Body of pancreas (tissue), 4 donors: ENCODE results near the gene JPH3. TPM values are rescaled to one million over a fixed set of nuclear protein-coding genes. Genes with fewer than 3 reads are reported as not detected.

ENCODE experiments used
- ATAC-seq: fragments of 150-250 bp; one replicate; pipeline ENCODE4 v1.9.1; 2016
- DNase-seq, 4 donors: peaks; one replicate each; pipeline ENCODE4 v3.0.0-alpha.2; 2019
- H3K27ac ChIP-seq, 4 donors: fragments of 200-600 bp; sonication (generic); 1 replicate in 3 of 4; 2 replicates in 1 of 4; pipeline versions ENCODE4 v1.5.1 to v1.6.1; 2016 to 2019; ENCODE audit warnings: mild to moderate bottlenecking in 1 of 4, mixed read lengths in 1 of 4, moderate library complexity in 1 of 4
- H3K27me3 ChIP-seq, 2 donors: fragments of 200-600 bp; sonication (generic); one replicate each; pipeline ENCODE4 v1.6.0; 2016; ENCODE audit warnings: mild to moderate bottlenecking in 1 of 2
- H3K36me3 ChIP-seq, 2 donors: fragments of 200-600 bp; sonication (generic); replicated peaks in 1 of 2; 2 replicates each; pipeline ENCODE4 v1.5.1; 2016; ENCODE audit warnings: low read depth in 2 of 2; ENCODE audit not compliant: insufficient read depth in 1 of 2
- H3K4me1 ChIP-seq: fragments of 200-600 bp; sonication (generic); one replicate; pipeline ENCODE4 v1.6.0; 2016
- H3K4me3 ChIP-seq, 2 donors: fragments of 200-600 bp; sonication (generic); 1 replicate in 1 of 2; 2 replicates in 1 of 2; pipeline ENCODE4 v1.5.1; 2016 to 2019
- H3K9me3 ChIP-seq, 3 donors: fragments of 200-600 bp; sonication (generic); 1 replicate in 2 of 3; 2 replicates in 1 of 3; pipeline ENCODE4 v1.5.1; 2016
- POLR2A ChIP-seq, 3 donors: fragments of 450-650 bp; IDR thresholded peaks; one replicate each; pipeline ENCODE4 v1.6.1; 2016; ENCODE audit warnings: antibody characterized with exemption in 3 of 3, mild to moderate bottlenecking in 2 of 3
- WGBS, 2 donors: methylation state at CpG; one replicate each; pipeline ENCODE4 v1.1.5; 2017; 5-methylcytosine and 5-hydroxymethylcytosine counted together
- intact Hi-C: fragments of 100-400 bp; cut with DNase I; formaldehyde crosslinking; loops from one replicate; pipeline ENCODE4 v1.15.1; 2023
- total RNA-seq, 2 donors: library from RNA; depleted of rRNA; stranded (reverse); fragments of >200 nt; gene quantifications; one replicate each; pipeline ENCODE4 v1.1.0, GENCODE V29; 2016
- TF ChIP-seq, protein P1 (sequence below), 7 experiments: fragments of 450-650 bp in 4 of 7; fragments of 200-600 bp in 3 of 7; sonication (generic) in 3 of 7; IDR thresholded peaks; one replicate each; pipeline ENCODE4 v1.5.1; 2016 to 2019; ENCODE audit warnings: antibody characterized with exemption in 7 of 7

Gene JPH3
- total RNA-seq, 2 donors from 2014 or later: not detected

DNA sequence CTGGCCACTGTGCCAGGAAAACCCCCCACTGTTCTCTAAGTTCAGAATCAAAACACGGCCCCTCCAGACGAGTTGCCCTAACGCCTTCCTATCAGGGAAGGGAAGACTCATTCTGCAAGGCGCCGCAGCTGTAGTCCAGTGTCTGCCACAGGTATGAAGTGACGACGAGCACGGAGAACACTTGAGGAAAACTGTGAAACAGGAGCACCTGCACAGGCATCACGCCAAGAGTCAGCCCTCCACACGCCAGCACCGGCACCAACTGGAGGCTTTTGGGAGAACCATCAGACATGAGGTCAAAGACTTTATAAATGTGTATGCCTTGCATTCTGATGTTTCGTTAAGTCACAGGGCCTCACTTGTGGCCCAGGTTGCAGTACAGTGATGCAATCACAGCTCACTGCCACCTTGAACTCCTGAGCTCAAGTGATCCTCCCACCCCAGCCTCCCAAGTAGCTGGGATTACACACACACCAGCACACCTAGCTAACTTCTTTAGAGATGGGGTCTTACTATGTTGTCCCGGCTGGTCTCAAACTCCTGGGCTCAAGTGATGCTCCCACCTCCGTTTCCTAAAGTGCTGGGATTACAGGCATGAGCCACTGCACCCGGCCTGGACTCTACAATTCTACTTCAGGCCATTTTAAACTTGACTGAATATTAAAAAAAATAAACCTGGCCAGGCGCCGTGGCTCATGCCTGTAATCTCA, 140.6 kb downstream of the JPH3 start:
- H3K27ac ChIP-seq: no peak overlapping the region
- ATAC-seq (no peak), DNase-seq (no peak)
- intact Hi-C loops: no loop called here
- no peak overlapping the region for H3K4me3 ChIP-seq
- no peaks in the 10 kb centered on the region for H3K27me3 ChIP-seq
- TF ChIP-seq POLR2A (IDR thresholded peaks at IDR 0.05): no peak
- TF ChIP-seq, protein P1, sequence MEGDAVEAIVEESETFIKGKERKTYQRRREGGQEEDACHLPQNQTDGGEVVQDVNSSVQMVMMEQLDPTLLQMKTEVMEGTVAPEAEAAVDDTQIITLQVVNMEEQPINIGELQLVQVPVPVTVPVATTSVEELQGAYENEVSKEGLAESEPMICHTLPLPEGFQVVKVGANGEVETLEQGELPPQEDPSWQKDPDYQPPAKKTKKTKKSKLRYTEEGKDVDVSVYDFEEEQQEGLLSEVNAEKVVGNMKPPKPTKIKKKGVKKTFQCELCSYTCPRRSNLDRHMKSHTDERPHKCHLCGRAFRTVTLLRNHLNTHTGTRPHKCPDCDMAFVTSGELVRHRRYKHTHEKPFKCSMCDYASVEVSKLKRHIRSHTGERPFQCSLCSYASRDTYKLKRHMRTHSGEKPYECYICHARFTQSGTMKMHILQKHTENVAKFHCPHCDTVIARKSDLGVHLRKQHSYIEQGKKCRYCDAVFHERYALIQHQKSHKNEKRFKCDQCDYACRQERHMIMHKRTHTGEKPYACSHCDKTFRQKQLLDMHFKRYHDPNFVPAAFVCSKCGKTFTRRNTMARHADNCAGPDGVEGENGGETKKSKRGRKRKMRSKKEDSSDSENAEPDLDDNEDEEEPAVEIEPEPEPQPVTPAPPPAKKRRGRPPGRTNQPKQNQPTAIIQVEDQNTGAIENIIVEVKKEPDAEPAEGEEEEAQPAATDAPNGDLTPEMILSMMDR (IDR thresholded peaks at IDR 0.05): no peak
- no peaks in the 10 kb centered on the region for H3K4me1 ChIP-seq
- 82 to 92% methylated on average over 14 to 17 of the region's 17 CpGs for WGBS, 2 donors
- H3K9me3 ChIP-seq: no peaks in the 10 kb centered on the region
- peaks cover 3 to 20% of the 10 kb centered on the region in 2 donors for H3K36me3 ChIP-seq

DNA sequence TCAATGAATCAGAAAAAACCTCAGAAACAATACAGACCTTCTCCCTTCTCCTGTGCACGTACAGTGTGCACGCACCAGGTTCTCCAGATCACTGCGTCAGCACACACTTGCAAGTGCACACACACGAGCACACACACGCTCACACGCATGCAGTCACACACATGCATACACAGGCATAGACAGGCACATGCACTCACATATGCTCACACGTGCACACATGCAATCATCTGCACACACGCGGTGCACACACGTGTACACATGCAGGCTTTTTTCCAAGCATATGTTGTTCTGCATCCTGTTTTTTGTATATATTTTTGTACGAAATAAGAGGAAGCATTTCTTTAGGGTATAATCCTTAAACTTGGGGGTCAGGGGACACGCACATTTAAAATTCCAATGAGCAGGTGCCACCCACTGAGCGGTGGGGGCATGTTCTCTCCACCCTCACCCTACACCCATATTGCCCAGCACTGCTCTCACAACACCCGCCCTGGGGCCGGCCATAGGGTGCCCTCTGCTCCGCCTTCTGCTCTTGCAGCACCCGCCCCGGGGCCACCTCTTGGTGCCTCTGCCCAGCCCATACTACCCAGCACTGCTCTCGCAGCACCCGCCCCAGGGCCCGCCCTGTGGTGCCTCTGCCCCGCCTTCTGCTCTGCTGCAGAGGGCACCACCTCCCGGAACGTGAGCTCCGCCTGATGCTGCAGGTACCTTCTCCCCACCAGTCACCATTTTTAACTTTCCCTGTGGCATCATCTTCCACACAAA, 142.6 kb downstream of the JPH3 start:
- intact Hi-C loops: no loop called here
- Histone ChIP-seq H3K9me3 (no peaks in the 10 kb centered on the region), H3K27me3 (no peaks in the 10 kb centered on the region), H3K4me1 (no peaks in the 10 kb centered on the region), H3K4me3 (no peak overlapping the region), H3K36me3 (peaks cover 11 to 29% of the 10 kb centered on the region in 2 donors), H3K27ac (no peak overlapping the region)
- TF ChIP-seq, protein P1 (IDR thresholded peaks at IDR 0.05): no peak
- TF ChIP-seq POLR2A (IDR thresholded peaks at IDR 0.05): no peak
- ATAC-seq: no peak
- 89 to 91% methylated on average over 25 of the region's 25 CpGs for WGBS, 2 donors
- no peak for DNase-seq

DNA sequence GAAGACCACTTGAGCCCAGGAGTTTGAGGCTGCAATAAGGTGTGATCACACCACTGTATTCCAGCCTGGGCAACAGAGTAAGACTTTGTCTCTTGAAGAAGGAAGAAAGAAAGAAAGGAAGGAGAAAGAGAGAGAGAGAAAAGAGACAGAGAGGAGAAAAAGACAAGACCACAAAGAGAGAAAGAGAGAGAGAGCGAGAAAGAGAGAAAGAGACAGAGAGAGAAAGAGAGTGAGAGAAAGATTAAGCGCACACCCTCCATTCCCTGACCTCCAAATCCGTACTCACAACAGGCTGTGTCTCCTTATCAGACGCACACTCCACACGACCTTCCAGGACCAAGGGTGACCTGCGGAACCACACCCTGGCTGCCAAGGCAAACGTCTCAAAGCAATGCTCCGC, 143.9 kb downstream of the JPH3 start:
- 76 to 82% methylated on average over 8 of the region's 8 CpGs for WGBS, 2 donors
- Histone ChIP-seq H3K27me3 (no peaks in the 10 kb centered on the region), H3K36me3 (peaks cover 11 to 35% of the 10 kb centered on the region in 2 donors), H3K27ac (no peak overlapping the region), H3K4me3 (no peak overlapping the region), H3K4me1 (no peaks in the 10 kb centered on the region), H3K9me3 (no peaks in the 10 kb centered on the region)
- no peak for ATAC-seq
- TF ChIP-seq, protein P1 (IDR thresholded peaks at IDR 0.05): no peak
- no peak for TF ChIP-seq POLR2A (IDR thresholded peaks at IDR 0.05)
- intact Hi-C loops: no loop called here
- DNase-seq: no peak

Other genes starting within 250 kb of the JPH3 start
- gene FBXO31, start 218.7 kb upstream of the JPH3 start, total RNA-seq: 10 to 100 TPM; 35.5 to 46.8 TPM
- 10 to 100 TPM; 18.5 to 22.8 TPM for gene MAP1LC3B, start 210.2 kb upstream of the JPH3 start, total RNA-seq
- 10 to 100 TPM; 18.9 to 54.4 TPM for gene ZCCHC14, start 109.5 kb upstream of the JPH3 start, total RNA-seq
- 10 to 100 TPM; 25.4 to 82.1 TPM for gene KLHDC4, start 163.5 kb downstream of the JPH3 start, total RNA-seq